Thoracic aorta (tissue), 2 donors: ENCODE data around the gene TCP1. TPM values are rescaled to one million over a fixed set of nuclear protein-coding genes. Genes with fewer than 3 reads are reported as not detected.

Experiments used
- ATAC-seq: fragments of 150-250 bp; one replicate; pipeline ENCODE4 v1.8.0; 2017; ENCODE audit warnings: low read depth; ENCODE audit not compliant: insufficient number of reproducible peaks, low FRiP score
- DNase-seq: peaks from one replicate; pipeline ENCODE4 v3.0.0-alpha.2; 2020; ENCODE audit warnings: low spot score
- H3K27ac ChIP-seq, 2 donors: fragments of 200-600 bp; sonication (generic); 1 replicate in 1 of 2; 2 replicates in 1 of 2; pipeline ENCODE4 v1.5.1; 2016; ENCODE audit warnings: mild to moderate bottlenecking in 2 of 2, moderate library complexity in 2 of 2
- H3K27me3 ChIP-seq: fragments of 200-600 bp; sonication (generic); replicated peaks from 2 replicates; pipeline ENCODE4 v1.6.0; 2016; ENCODE audit warnings: mild to moderate bottlenecking; ENCODE audit not compliant: insufficient read depth
- H3K36me3 ChIP-seq: fragments of 200-600 bp; sonication (generic); one replicate; pipeline ENCODE4 v1.5.1; 2016
- H3K4me1 ChIP-seq, 2 donors: fragments of 200-600 bp; sonication (generic); 1 replicate in 1 of 2; 2 replicates in 1 of 2; pipeline versions ENCODE4 v1.5.1 to v1.6.0; 2016; ENCODE audit warnings: low read depth in 2 of 2, mild to moderate bottlenecking in 1 of 2; ENCODE audit not compliant: control insufficient read depth in 1 of 2
- H3K4me3 ChIP-seq: fragments of 200-600 bp; sonication (generic); 2 replicates; pipeline ENCODE4 v1.5.1; 2016; ENCODE audit warnings: mild to moderate bottlenecking
- H3K9me3 ChIP-seq: fragments of 200-600 bp; sonication (generic); 2 replicates; pipeline ENCODE4 v1.5.1; 2016
- total RNA-seq, 2 donors: library from RNA; depleted of rRNA; stranded (reverse); fragments of >200 nt; gene quantifications; one replicate each; pipeline versions ENCODE4 v1.1.0 to v1.2.3, GENCODE V29; 2016
- TF ChIP-seq, protein P1 (sequence below): fragments of 200-600 bp; sonication (generic); IDR thresholded peaks from one replicate; pipeline ENCODE4 v1.5.1; 2019; ENCODE audit warnings: antibody characterized with exemption

Gene TCP1
- total RNA-seq, 2 donors from 2014 or later = 112 to 138 TPM

GRCh38 chr6:159815410-159815809 lies 26.0 kb upstream of the TCP1 start:
- TF ChIP-seq, protein P1, sequence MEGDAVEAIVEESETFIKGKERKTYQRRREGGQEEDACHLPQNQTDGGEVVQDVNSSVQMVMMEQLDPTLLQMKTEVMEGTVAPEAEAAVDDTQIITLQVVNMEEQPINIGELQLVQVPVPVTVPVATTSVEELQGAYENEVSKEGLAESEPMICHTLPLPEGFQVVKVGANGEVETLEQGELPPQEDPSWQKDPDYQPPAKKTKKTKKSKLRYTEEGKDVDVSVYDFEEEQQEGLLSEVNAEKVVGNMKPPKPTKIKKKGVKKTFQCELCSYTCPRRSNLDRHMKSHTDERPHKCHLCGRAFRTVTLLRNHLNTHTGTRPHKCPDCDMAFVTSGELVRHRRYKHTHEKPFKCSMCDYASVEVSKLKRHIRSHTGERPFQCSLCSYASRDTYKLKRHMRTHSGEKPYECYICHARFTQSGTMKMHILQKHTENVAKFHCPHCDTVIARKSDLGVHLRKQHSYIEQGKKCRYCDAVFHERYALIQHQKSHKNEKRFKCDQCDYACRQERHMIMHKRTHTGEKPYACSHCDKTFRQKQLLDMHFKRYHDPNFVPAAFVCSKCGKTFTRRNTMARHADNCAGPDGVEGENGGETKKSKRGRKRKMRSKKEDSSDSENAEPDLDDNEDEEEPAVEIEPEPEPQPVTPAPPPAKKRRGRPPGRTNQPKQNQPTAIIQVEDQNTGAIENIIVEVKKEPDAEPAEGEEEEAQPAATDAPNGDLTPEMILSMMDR = no peak
- Histone ChIP-seq H3K36me3 (no peaks in the 10 kb centered on the region), H3K27ac (no peak overlapping the region), H3K9me3 (no peaks in the 10 kb centered on the region), H3K4me1 (no peaks in the 10 kb centered on the region), H3K4me3 (no peak overlapping the region), H3K27me3 (no peaks in the 10 kb centered on the region)
- DNase-seq (no peak), ATAC-seq (no peak)

- DNase-seq = no peak
- TF ChIP-seq, protein P1 = no peak
- no peak for ATAC-seq
- H3K27ac ChIP-seq = no peak overlapping the region
- H3K4me3 ChIP-seq = no peak overlapping the region
- no peaks in the 10 kb centered on the region for H3K9me3 ChIP-seq
- no peaks in the 10 kb centered on the region for H3K27me3 ChIP-seq
- H3K36me3 ChIP-seq = no peaks in the 10 kb centered on the region
- H3K4me1 ChIP-seq = no peaks in the 10 kb centered on the region
Observed at GRCh38 chr6:159813781-159814180, 24.4 kb upstream of the TCP1 start.

GRCh38 chr6:159809149-159809548 lies 19.7 kb upstream of the TCP1 start:
- Histone ChIP-seq H3K4me1 (no peaks in the 10 kb centered on the region), H3K36me3 (no peaks in the 10 kb centered on the region), H3K27ac (no peak overlapping the region), H3K4me3 (no peak overlapping the region), H3K9me3 (no peaks in the 10 kb centered on the region), H3K27me3 (no peaks in the 10 kb centered on the region)
- TF ChIP-seq, protein P1 = no peak
- no peak for DNase-seq
- no peak for ATAC-seq

- ATAC-seq (no peak), DNase-seq (no peak)
- Histone ChIP-seq H3K9me3 (no peaks in the 10 kb centered on the region), H3K27ac (no peak overlapping the region), H3K27me3 (no peaks in the 10 kb centered on the region), H3K4me1 (no peaks in the 10 kb centered on the region), H3K36me3 (no peaks in the 10 kb centered on the region), H3K4me3 (no peak overlapping the region)
- TF ChIP-seq, protein P1 = no peak
Observed at GRCh38 chr6:159808647-159809046, 19.2 kb upstream of the TCP1 start.

DNA sequence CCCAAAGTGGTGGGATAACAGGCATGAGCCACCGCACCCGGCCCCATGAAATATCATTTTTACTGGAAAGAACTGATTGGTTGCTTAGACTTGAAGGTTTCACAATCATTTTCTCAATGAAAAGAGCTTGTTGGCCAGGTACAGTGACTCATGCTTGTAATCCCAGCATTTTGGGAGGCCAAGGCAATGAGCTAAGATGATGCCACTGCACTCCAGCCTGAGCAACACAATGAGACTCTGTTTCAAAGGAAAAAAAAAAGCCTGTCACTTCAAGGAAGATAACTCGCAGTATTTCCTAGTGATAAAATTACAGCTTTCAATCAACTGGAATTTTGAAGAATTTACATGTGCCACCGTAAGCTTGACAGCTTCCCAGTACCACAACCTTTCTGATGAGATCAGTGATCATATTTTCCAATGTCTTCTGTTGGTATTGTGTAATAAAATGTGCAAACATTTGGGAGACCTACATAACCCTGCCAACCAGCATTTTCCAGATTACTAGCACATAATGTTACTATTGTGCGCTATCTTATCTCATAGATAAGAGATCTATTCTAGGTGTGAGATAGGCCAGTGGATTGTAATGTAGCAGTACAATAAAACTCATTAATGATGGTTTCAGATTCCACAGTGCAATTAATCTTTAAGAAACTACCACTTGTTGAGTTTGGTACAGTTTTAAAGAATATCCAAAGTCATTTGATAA lies 17.9 kb upstream of the TCP1 start:
- Histone ChIP-seq H3K4me3 (no peak overlapping the region), H3K4me1 (no peaks in the 10 kb centered on the region), H3K9me3 (no peaks in the 10 kb centered on the region), H3K27ac (no peak overlapping the region), H3K27me3 (no peaks in the 10 kb centered on the region), H3K36me3 (no peaks in the 10 kb centered on the region)
- no peak for DNase-seq
- no peak for ATAC-seq
- TF ChIP-seq, protein P1 = no peak
